WERI-Rb-1 (cell line): ENCODE results near the gene MAGI2.

Experiments
- DNase-seq: peaks from one replicate; pipeline ENCODE4 v3.0.0-alpha.2; 2020
- H3K27ac ChIP-seq: fragments of 250-450 bp; sonication (Bioruptor Pico); 2 replicates; pipeline ENCODE4 v1.5.1; 2020; ENCODE audit warnings: mild to moderate bottlenecking, moderate library complexity
- H3K27me3 ChIP-seq: fragments of 250-450 bp; sonication (Bioruptor Pico); 2 replicates; pipeline ENCODE4 v1.5.1; 2021; ENCODE audit warnings: mild to moderate bottlenecking, low read depth, moderate library complexity; ENCODE audit not compliant: insufficient read depth, severe bottlenecking
- H3K36me3 ChIP-seq: fragments of 250-450 bp; sonication (Bioruptor Pico); 2 replicates; pipeline ENCODE4 v1.5.1; 2020; ENCODE audit warnings: mild to moderate bottlenecking, moderate library complexity
- H3K4me3 ChIP-seq: 2 replicates; pipeline ENCODE4 v1.5.1; 2011; ENCODE audit warnings: low read depth, mild to moderate bottlenecking, control low read depth, low read length
- H3K9me3 ChIP-seq: fragments of 250-450 bp; sonication (Bioruptor Pico); 2 replicates; pipeline ENCODE4 v1.5.1; 2021; ENCODE audit warnings: mild to moderate bottlenecking, moderate library complexity; ENCODE audit not compliant: severe bottlenecking
- TF ChIP-seq, protein P1 (sequence below): IDR thresholded peaks from 2 replicates; pipeline ENCODE4 v1.5.1; 2011; ENCODE audit warnings: low read depth, mild to moderate bottlenecking, control low read depth, inconsistent platforms, low read length

The MAGI2 gene

DNA sequence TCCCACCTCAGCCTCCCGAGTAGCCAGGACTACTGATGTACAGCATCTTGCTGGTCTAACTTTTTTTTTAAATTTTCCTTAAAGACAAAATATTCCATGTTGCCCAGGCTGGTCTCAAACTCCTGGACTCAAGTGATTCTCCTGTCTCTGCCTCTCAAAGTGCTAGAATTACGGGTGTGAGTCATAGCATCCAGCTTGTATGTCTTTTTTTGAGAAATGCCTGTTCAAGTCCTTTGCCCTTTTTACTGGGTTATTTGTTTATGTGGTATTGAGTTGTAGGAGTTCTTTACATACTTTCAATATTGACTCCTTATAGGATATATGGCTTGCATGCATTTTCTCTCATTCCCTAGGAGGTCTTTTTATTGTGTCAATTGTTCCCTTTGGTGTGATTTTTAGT lies 486.4 kb downstream of the MAGI2 start:
- DNase-seq = no peak
- no peaks in the 10 kb centered on the region for H3K36me3 ChIP-seq
- no peak overlapping the region for H3K4me3 ChIP-seq
- H3K9me3 ChIP-seq = no peaks in the 10 kb centered on the region
- TF ChIP-seq, protein P1, sequence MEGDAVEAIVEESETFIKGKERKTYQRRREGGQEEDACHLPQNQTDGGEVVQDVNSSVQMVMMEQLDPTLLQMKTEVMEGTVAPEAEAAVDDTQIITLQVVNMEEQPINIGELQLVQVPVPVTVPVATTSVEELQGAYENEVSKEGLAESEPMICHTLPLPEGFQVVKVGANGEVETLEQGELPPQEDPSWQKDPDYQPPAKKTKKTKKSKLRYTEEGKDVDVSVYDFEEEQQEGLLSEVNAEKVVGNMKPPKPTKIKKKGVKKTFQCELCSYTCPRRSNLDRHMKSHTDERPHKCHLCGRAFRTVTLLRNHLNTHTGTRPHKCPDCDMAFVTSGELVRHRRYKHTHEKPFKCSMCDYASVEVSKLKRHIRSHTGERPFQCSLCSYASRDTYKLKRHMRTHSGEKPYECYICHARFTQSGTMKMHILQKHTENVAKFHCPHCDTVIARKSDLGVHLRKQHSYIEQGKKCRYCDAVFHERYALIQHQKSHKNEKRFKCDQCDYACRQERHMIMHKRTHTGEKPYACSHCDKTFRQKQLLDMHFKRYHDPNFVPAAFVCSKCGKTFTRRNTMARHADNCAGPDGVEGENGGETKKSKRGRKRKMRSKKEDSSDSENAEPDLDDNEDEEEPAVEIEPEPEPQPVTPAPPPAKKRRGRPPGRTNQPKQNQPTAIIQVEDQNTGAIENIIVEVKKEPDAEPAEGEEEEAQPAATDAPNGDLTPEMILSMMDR = no peak
- no peaks in the 10 kb centered on the region for H3K27me3 ChIP-seq
- no peak overlapping the region for H3K27ac ChIP-seq

DNA sequence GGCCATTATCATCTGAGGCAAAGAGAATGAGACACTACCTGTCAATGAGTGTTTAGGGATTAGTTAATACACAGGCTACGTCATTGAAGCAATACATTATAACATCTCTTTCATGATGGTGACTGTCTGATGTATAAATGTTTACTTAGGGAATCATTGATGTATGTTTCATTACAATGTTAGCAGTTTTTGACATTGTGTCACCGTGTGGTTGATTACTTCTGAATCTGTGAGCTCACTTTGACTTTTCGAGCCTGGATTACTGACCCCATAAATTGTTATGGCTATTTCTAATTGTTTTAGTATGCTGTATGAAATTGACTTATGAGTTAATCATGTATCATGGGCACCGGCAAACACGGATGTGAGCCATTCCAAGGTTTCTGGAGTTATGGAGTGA lies 494.0 kb downstream of the MAGI2 start:
- no peak for DNase-seq
- Histone ChIP-seq H3K27ac (no peak overlapping the region), H3K27me3 (no peaks in the 10 kb centered on the region), H3K9me3 (no peaks in the 10 kb centered on the region), H3K36me3 (no peaks in the 10 kb centered on the region), H3K4me3 (no peak overlapping the region)
- TF ChIP-seq, protein P1 = no peak

DNA sequence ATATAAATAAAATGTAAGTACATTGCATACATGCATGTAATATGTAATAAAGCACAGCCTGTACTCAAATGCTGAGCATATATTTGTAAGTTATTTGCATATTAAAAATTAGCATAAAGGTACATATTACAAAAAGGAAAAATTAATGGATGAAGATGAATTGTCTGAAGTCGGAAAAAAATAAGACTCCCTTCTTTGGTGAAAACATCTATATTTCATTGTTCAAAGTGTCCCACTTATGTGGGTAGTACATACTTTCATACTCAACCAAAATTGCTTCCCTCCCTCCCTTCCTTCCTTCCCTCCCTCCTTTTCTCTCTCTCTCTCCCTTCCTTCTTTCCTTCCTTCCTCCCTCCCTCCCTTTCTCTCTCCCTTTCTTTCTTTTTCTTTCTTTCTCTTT lies 498.1 kb downstream of the MAGI2 start:
- TF ChIP-seq, protein P1 = no peak
- DNase-seq = no peak
- no peaks in the 10 kb centered on the region for H3K9me3 ChIP-seq
- H3K4me3 ChIP-seq = no peak overlapping the region
- H3K27me3 ChIP-seq = no peaks in the 10 kb centered on the region
- H3K27ac ChIP-seq = no peak overlapping the region
- H3K36me3 ChIP-seq = no peaks in the 10 kb centered on the region

DNA sequence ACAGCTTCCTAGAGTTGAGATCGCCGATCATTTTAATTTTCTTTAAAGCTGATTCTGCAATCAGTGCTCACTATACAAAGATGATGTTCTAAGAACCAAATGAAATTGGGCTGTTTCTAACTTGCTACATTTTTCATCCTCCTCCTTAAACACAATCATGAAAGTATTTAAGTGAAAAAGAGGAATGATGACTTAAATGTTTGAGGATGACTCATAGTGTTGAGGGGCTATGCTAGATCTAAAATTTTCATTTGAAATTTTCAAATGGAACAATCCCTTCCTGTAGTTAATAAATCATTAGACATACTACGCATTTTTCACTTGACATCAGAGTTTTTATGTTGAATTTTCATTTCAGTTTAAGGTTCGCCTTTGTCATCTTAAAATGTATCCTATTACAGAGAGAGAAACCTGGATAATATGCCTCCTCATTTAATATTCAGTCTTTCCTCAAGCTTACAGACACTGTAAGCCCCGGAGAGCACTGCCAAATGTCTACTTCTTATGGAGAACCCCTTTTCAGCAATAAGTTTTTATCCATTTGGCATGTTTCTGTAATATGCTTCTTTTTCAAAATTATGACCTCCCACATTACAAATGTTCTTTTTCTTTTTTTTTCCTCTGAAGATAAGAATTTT lies 499.6 kb downstream of the MAGI2 start:
- Histone ChIP-seq H3K9me3 (no peaks in the 10 kb centered on the region), H3K36me3 (no peaks in the 10 kb centered on the region), H3K27me3 (no peaks in the 10 kb centered on the region), H3K4me3 (no peak overlapping the region), H3K27ac (no peak overlapping the region)
- TF ChIP-seq, protein P1 = no peak
- no peak for DNase-seq

DNA sequence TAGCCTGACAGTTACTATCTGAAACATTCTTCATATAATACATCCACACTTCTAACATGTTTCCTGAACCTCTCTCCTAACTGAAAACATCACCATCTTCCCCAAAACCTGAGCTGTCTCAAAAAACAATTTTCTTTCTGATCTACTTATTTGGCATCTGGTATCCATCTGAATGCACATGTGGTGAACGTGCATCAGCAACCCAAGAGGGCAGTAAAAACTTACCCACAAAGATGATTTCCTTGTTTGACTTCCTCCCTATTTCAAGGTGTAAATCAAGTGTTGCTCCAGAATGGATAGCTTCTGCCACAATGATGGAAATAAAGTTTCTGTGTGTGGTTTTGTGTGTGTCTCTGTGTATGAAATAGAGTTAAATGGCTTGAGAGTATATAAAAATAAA lies 500.4 kb downstream of the MAGI2 start:
- no peak overlapping the region for H3K27ac ChIP-seq
- DNase-seq = no peak

More for the DNA sequence above, 500.4 kb downstream of the MAGI2 start:
- TF ChIP-seq, protein P1 = no peak
- Histone ChIP-seq H3K4me3 (no peak overlapping the region), H3K27me3 (no peaks in the 10 kb centered on the region), H3K9me3 (no peaks in the 10 kb centered on the region), H3K36me3 (no peaks in the 10 kb centered on the region)
